Vagina (tissue), 2 donors: Measurements from ENCODE around the gene ARG2. TPM values are rescaled to one million over a fixed set of nuclear protein-coding genes. Genes with fewer than 3 reads are reported as not detected.

Experiments used
- DNase-seq, 2 donors: peaks; one replicate each; pipeline ENCODE4 v3.0.0-alpha.2; 2017; ENCODE audit errors: extremely low spot score in 2 of 2
- H3K27ac ChIP-seq: fragments of 200-600 bp; sonication (generic); one replicate; pipeline ENCODE4 v1.5.1; 2019
- H3K27me3 ChIP-seq: fragments of 200-600 bp; sonication (generic); one replicate; pipeline ENCODE4 v1.5.1; 2019
- H3K36me3 ChIP-seq, 2 donors: fragments of 200-600 bp; sonication (generic); one replicate each; pipeline ENCODE4 v1.5.1; 2017 to 2019
- H3K4me1 ChIP-seq: fragments of 200-600 bp; sonication (generic); one replicate; pipeline ENCODE4 v1.5.1; 2019
- H3K4me3 ChIP-seq, 2 donors: fragments of 200-600 bp; sonication (generic); 1 replicate in 1 of 2; 2 replicates in 1 of 2; pipeline ENCODE4 v1.5.1; 2016 to 2019
- H3K9me3 ChIP-seq: fragments of 200-600 bp; sonication (generic); one replicate; pipeline ENCODE4 v1.5.1; 2019
- CTCF ChIP-seq, 3 experiments: fragments of 450-650 bp in 2 of 3; fragments of 200-600 bp in 1 of 3; sonication (generic) in 1 of 3; IDR thresholded peaks; one replicate each; pipeline ENCODE4 v1.5.1; 2017 to 2019; ENCODE audit warnings: antibody characterized with exemption in 3 of 3, mild to moderate bottlenecking in 2 of 3, moderate library complexity in 2 of 3
- POLR2A ChIP-seq, 2 donors: fragments of 450-650 bp; IDR thresholded peaks; one replicate each; pipeline ENCODE4 v1.6.1; 2017; ENCODE audit warnings: antibody characterized with exemption in 2 of 2, mild to moderate bottlenecking in 2 of 2, moderate library complexity in 2 of 2
- POLR2AphosphoS5 ChIP-seq, 2 donors: sonication (generic); formaldehyde crosslinking; IDR thresholded peaks; one replicate each; pipeline ENCODE4 v1.9.0; 2017; ENCODE audit warnings: antibody characterized with exemption in 2 of 2, mild to moderate bottlenecking in 2 of 2, low read depth in 1 of 2; ENCODE audit not compliant: insufficient read depth in 1 of 2
- intact Hi-C: fragments of 100-400 bp; cut with DNase I; formaldehyde crosslinking; loops from one replicate; pipeline ENCODE4 v1.15.1; 2023
- total RNA-seq: library from RNA; depleted of rRNA; stranded (reverse); fragments of >200 nt; gene quantifications from one replicate; pipeline ENCODE4 v1.2.3, GENCODE V29; 2016

Gene ARG2
- total RNA-seq, 1 donor from 2014 or later, result 14.2 TPM

DNA sequence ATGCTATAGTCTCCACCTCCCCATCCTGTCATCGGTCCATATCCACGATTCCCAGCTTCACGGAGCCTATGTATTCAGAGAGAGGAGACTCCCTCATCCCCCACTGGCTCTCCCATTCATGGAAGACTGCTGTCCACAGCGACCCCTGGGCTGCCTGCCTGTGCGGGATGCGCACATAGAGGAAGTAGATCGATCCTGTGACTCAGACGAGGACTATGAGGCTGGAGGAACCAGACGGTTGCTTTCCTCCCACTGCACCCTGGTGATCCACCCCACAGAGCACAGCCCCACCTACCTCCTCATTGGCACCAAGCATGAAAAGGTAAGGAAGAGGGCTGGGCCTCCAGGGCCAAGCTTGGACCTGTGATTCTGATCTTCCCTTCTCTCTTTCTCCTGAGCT is 44.0 kb upstream of the ARG2 start:
- H3K4me1 ChIP-seq, result no peaks in the 10 kb centered on the region
- H3K27me3 ChIP-seq, result no peaks in the 10 kb centered on the region
- H3K4me3 ChIP-seq, result no peak overlapping the region
- H3K27ac ChIP-seq, result no peak overlapping the region
- TF ChIP-seq POLR2A (IDR thresholded peaks at IDR 0.05), result no peak
- TF ChIP-seq POLR2AphosphoS5 (IDR thresholded peaks at IDR 0.05; ENCODE audit: insufficient read depth in 1 of 2, low read depth in 1 of 2), result no peak
- no peak for TF ChIP-seq CTCF (IDR thresholded peaks at IDR 0.05)
- H3K36me3 ChIP-seq, result no peaks in the 10 kb centered on the region
- DNase-seq, result no peak
- no peaks in the 10 kb centered on the region for H3K9me3 ChIP-seq
- intact Hi-C loops, result loop anchor here (10.0 kb wide), 1 partner anchor 151 kb away; no protein-coding TSS in a partner anchor

DNA sequence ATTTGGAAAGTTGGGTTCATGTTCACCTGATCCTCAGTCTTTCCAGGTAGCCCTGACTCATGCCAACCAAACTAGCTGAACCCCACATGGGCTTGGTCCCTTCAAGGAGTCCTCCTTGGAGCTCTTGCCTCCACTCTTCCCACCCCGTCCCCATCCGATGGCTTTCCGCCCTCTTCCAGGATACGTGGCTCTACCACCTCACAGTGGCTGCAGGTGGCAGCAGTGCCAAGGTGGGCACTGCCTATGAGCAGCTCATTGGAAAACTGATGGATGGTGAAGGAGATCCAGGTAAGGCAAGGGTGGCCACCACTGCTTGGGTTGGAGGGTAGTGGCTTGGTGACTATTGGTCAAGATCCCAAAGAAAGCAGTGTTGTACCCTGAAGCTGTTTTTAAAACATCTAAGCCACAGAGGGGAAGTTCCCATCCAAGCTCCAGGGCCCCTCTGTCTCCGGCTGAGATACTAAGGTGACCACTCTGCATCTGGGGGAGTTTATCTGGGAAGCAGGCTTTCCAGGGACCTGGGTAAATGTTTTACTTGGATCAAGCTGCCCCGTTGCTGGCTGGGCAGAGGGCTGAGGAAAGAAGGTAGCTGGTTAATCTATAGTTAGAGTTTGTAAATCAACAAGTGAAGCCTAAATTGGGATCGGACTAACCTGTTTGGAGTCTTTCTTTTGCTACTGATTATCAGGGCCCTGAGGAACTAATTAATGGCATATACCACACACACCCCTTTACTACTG is 43.3 kb upstream of the ARG2 start:
- H3K9me3 ChIP-seq, result no peaks in the 10 kb centered on the region
- intact Hi-C loops, result loop anchor here (10.0 kb wide), 1 partner anchor 152 kb away; no protein-coding TSS in a partner anchor
- no peak for TF ChIP-seq CTCF (IDR thresholded peaks at IDR 0.05)
- TF ChIP-seq POLR2AphosphoS5 (IDR thresholded peaks at IDR 0.05; ENCODE audit: insufficient read depth in 1 of 2, low read depth in 1 of 2), result no peak
- no peak for TF ChIP-seq POLR2A (IDR thresholded peaks at IDR 0.05)
- DNase-seq, result no peak
- H3K4me1 ChIP-seq, result no peaks in the 10 kb centered on the region
- no peaks in the 10 kb centered on the region for H3K27me3 ChIP-seq
- H3K36me3 ChIP-seq, result no peaks in the 10 kb centered on the region
- no peak overlapping the region for H3K4me3 ChIP-seq
- no peak overlapping the region for H3K27ac ChIP-seq

GRCh38 chr14:67577181-67577808 is 42.4 kb upstream of the ARG2 start:
- no peak overlapping the region for H3K27ac ChIP-seq
- no peak for DNase-seq
- no peaks in the 10 kb centered on the region for H3K4me1 ChIP-seq
- no peak for TF ChIP-seq POLR2A (IDR thresholded peaks at IDR 0.05)
- no peak for TF ChIP-seq POLR2AphosphoS5 (IDR thresholded peaks at IDR 0.05; ENCODE audit: insufficient read depth in 1 of 2, low read depth in 1 of 2)
- TF ChIP-seq CTCF (IDR thresholded peaks at IDR 0.05), result no peak
- H3K9me3 ChIP-seq, result no peaks in the 10 kb centered on the region
- no peaks in the 10 kb centered on the region for H3K27me3 ChIP-seq
- intact Hi-C loops, result loop anchor here (10.0 kb wide), 1 partner anchor 152 kb away; no protein-coding TSS in a partner anchor
- H3K4me3 ChIP-seq, result no peak overlapping the region
- H3K36me3 ChIP-seq, result no peaks in the 10 kb centered on the region

DNA sequence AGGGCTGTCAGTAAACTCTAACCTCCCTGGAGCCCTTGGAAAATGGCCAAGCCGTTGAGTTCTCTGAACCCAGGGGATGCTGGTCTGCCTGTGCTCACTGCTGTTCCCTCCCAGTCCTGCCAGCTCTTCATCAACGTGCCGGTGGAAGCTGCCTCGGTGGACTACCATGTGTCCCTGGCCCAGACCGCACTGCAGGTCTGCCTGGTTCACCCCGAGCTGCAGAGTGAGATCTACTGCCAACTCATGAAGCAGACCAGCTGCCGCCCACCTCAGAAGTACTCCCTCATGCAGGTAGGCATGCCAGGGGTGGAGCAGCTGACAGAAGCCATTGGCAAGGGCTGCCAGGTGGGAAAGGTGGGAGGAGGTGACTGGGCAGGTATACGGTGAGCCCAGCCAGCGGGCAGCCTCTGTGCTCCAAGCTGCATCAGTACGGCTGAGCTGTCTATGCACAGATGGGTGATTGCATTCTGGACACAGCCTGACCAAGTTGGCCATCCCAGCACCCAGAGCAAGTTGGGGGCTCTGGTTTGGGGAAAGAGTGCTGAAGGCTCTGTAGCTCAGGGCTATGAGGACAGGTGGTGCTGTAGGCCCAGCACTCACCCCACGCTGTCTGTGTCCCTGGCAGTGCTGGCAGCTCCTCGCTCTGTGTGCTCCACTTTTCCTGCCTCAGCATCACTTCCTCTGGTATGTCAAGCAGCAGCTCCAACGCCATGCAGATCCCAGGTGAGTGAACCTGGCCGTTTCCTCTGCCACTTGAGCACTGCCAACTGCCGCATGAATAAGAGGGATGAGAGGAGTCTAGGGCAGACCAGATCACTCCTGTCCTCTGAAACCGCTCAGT is 41.6 kb upstream of the ARG2 start:
- Histone ChIP-seq H3K9me3 (no peaks in the 10 kb centered on the region), H3K36me3 (no peaks in the 10 kb centered on the region), H3K27me3 (no peaks in the 10 kb centered on the region), H3K4me1 (no peaks in the 10 kb centered on the region), H3K27ac (no peak overlapping the region), H3K4me3 (no peak overlapping the region)
- intact Hi-C loops, result loop anchor here (10.0 kb wide), 1 partner anchor 153 kb away; no protein-coding TSS in a partner anchor
- TF ChIP-seq POLR2AphosphoS5 (IDR thresholded peaks at IDR 0.05; ENCODE audit: insufficient read depth in 1 of 2, low read depth in 1 of 2), result no peak
- TF ChIP-seq POLR2A (IDR thresholded peaks at IDR 0.05), result no peak
- no peak for TF ChIP-seq CTCF (IDR thresholded peaks at IDR 0.05)
- DNase-seq, result no peak
